Type B pancreatic cell (in vitro differentiated cells): ENCODE data around the gene GPR107. TPM values are rescaled to one million over a fixed set of nuclear protein-coding genes. Genes with fewer than 3 reads are reported as not detected.

Experiments
- DNase-seq: peaks from one replicate; pipeline ENCODE4 v3.0.0; 2021; ENCODE audit warnings: mixed read lengths; ENCODE audit not compliant: unreplicated experiment; ENCODE audit errors: extremely low spot score
- H3K27ac Mint-ChIP-seq: 2 replicates; pipeline ENCODE4 v1.8.0; 2021; ENCODE audit warnings: mild to moderate bottlenecking, mixed read lengths
- H3K27me3 Mint-ChIP-seq: 2 replicates; pipeline ENCODE4 v1.8.0; 2021; ENCODE audit warnings: mixed read lengths
- H3K36me3 Mint-ChIP-seq: 2 replicates; pipeline ENCODE4 v1.8.0; 2021; ENCODE audit warnings: mixed read lengths
- H3K4me1 Mint-ChIP-seq: one replicate; pipeline ENCODE4 v1.8.0; 2021; ENCODE audit warnings: mixed read lengths; ENCODE audit not compliant: unreplicated experiment
- H3K4me3 Mint-ChIP-seq: 2 replicates; pipeline ENCODE4 v1.8.0; 2021; ENCODE audit warnings: mild to moderate bottlenecking, mixed read lengths
- H3K9me3 Mint-ChIP-seq: 2 replicates; pipeline ENCODE4 v1.8.0; 2021; ENCODE audit warnings: mixed read lengths
- CTCF ChIP-seq: fragments of 200-600 bp; sonication (generic); conservative IDR thresholded peaks from 2 replicates; pipeline ENCODE4 v1.5.0; 2021; ENCODE audit warnings: antibody characterized with exemption, mild to moderate bottlenecking
- total RNA-seq: library from RNA; stranded (reverse); gene quantifications from 2 replicates; pipeline ENCODE4 v1.2.1, GENCODE V29; 2021; ENCODE audit warnings: low replicate concordance

The GPR107 gene
- total RNA-seq, 1 donor from 2014 or later = 43.6 TPM

- DNase-seq = no peak
- Mint-ChIP-seq H3K4me3 (no peak overlapping the region), H3K36me3 (peaks cover 9% of the 10 kb centered on the region), H3K27ac (no peak overlapping the region), H3K27me3 (no peaks in the 10 kb centered on the region), H3K4me1 (peaks cover 17% of the 10 kb centered on the region), H3K9me3 (no peaks in the 10 kb centered on the region)
- no peak for TF ChIP-seq CTCF
Observed at GRCh38 chr9:130120299-130120587, 66.5 kb downstream of the GPR107 start.

GRCh38 chr9:130120832-130121231 is 67.1 kb downstream of the GPR107 start:
- peaks cover 7% of the 10 kb centered on the region for H3K36me3 Mint-ChIP-seq
- no peak for DNase-seq
- TF ChIP-seq CTCF = no peak
- no peak overlapping the region for H3K4me3 Mint-ChIP-seq
- H3K27me3 Mint-ChIP-seq = no peaks in the 10 kb centered on the region
- no peaks in the 10 kb centered on the region for H3K9me3 Mint-ChIP-seq
- peaks cover 17% of the 10 kb centered on the region for H3K4me1 Mint-ChIP-seq
- no peak overlapping the region for H3K27ac Mint-ChIP-seq

- H3K27ac Mint-ChIP-seq = peak overlapping the region; percentile 32
- H3K4me3 Mint-ChIP-seq = no peak overlapping the region
- H3K36me3 Mint-ChIP-seq = peaks cover 14% of the 10 kb centered on the region
- no peak for TF ChIP-seq CTCF
- H3K27me3 Mint-ChIP-seq = no peaks in the 10 kb centered on the region
- H3K9me3 Mint-ChIP-seq = no peaks in the 10 kb centered on the region
- H3K4me1 Mint-ChIP-seq = peaks cover 27% of the 10 kb centered on the region
- no peak for DNase-seq
Observed at GRCh38 chr9:130122456-130122855, 68.8 kb downstream of the GPR107 start.

- no peaks in the 10 kb centered on the region for H3K9me3 Mint-ChIP-seq
- peaks cover 36% of the 10 kb centered on the region for H3K4me1 Mint-ChIP-seq
- DNase-seq = no peak
- H3K27ac Mint-ChIP-seq = no peak overlapping the region
- H3K4me3 Mint-ChIP-seq = no peak overlapping the region
- no peaks in the 10 kb centered on the region for H3K27me3 Mint-ChIP-seq
- peaks cover 21% of the 10 kb centered on the region for H3K36me3 Mint-ChIP-seq
- TF ChIP-seq CTCF = no peak
Observed at GRCh38 chr9:130124085-130124860, 70.6 kb downstream of the GPR107 start.

GRCh38 chr9:130126721-130127433 is 73.2 kb downstream of the GPR107 start:
- no peak for TF ChIP-seq CTCF
- peaks cover 21% of the 10 kb centered on the region for H3K36me3 Mint-ChIP-seq
- H3K27ac Mint-ChIP-seq = peak overlapping the region; percentile 88
- no peaks in the 10 kb centered on the region for H3K9me3 Mint-ChIP-seq
- DNase-seq = no peak
- H3K4me3 Mint-ChIP-seq = peak overlapping the region; percentile 63
- H3K27me3 Mint-ChIP-seq = no peaks in the 10 kb centered on the region
- H3K4me1 Mint-ChIP-seq = peaks cover 39% of the 10 kb centered on the region
